HEK293 (cell line): ENCODE data around the gene OR8B8.
"Not testable (repeated sequence)": the region's sequence is repeated elsewhere in the genome, so short reads cannot be mapped to it uniquely, and the experiment has no call there.

ENCODE experiments used
- CTCF ChIA-PET: fragments of 350-600 bp; formaldehyde crosslinking; extraction: SDS; loops from one replicate; lab custom pipeline; 2021; ENCODE audit warnings: antibody characterized with exemption; lab: Yijun Ruan, JAX
- POLR2A ChIA-PET: fragments of 300-600 bp; formaldehyde crosslinking; extraction: SDS; loops from one replicate; lab custom pipeline; 2020; ENCODE audit warnings: antibody characterized with exemption, inconsistent platforms; lab: Yijun Ruan, JAX
- H3K27ac ChIP-seq: fragments of 200-500 bp; sonication (Bioruptor generic); 2 replicates; pipeline ENCODE4 v1.5.1; 2014; ENCODE audit warnings: low read depth, low read length, control low read depth, inconsistent platforms; ENCODE audit errors: extremely low read depth
- H3K36me3 ChIP-seq, 2 experiments: fragments of 200-500 bp in 1 of 2; sonication (Bioruptor generic) in 1 of 2; 1 replicate in 1 of 2; 2 replicates in 1 of 2; pipeline ENCODE4 v1.5.1; 2014 to 2017; ENCODE audit warnings: inconsistent platforms in 2 of 2, low read length in 2 of 2; ENCODE audit not compliant: control insufficient read depth in 2 of 2, insufficient read depth in 1 of 2
- H3K4me1 ChIP-seq: fragments of 200-500 bp; sonication (Bioruptor generic); 2 replicates; pipeline ENCODE4 v1.5.1; 2014; ENCODE audit warnings: mild to moderate bottlenecking, low read length, inconsistent platforms; ENCODE audit not compliant: control insufficient read depth, insufficient read depth
- H3K4me3 ChIP-seq: 2 replicates; pipeline ENCODE4 v1.5.1; 2011; ENCODE audit warnings: low read depth, mild to moderate bottlenecking, control low read depth, low read length, moderate library complexity
- H3K9me3 ChIP-seq: fragments of 200-500 bp; sonication (Bioruptor generic); 2 replicates; pipeline ENCODE4 v1.5.1; 2014; ENCODE audit warnings: low read depth, low read length, inconsistent platforms; ENCODE audit not compliant: control insufficient read depth, insufficient read depth
- ATF2 ChIP-seq: fragments of 450-650 bp; formaldehyde crosslinking; IDR thresholded peaks from 2 replicates; pipeline ENCODE4 v1.5.1; 2016; ENCODE audit warnings: missing biosample characterization, missing genetic modification characterization, low read depth
- EGR2 ChIP-seq: fragments of 450-650 bp; formaldehyde crosslinking; IDR thresholded peaks from 2 replicates; pipeline ENCODE4 v1.5.1; 2016; ENCODE audit warnings: low read depth, missing biosample characterization, missing genetic modification characterization
- FEZF1 ChIP-seq: fragments of 450-650 bp; formaldehyde crosslinking; IDR thresholded peaks from 2 replicates; pipeline ENCODE4 v1.5.1; 2016; ENCODE audit warnings: missing biosample characterization, missing genetic modification characterization
- KLF8 ChIP-seq: fragments of 450-650 bp; formaldehyde crosslinking; IDR thresholded peaks from 2 replicates; pipeline ENCODE4 v1.5.1; 2016; ENCODE audit warnings: missing biosample characterization, missing genetic modification characterization
- ZNF16 ChIP-seq: fragments of 450-650 bp; formaldehyde crosslinking; IDR thresholded peaks from 2 replicates; pipeline ENCODE4 v1.5.1; 2016; ENCODE audit warnings: low read depth, missing biosample characterization, missing genetic modification characterization
- ZNF19 ChIP-seq: fragments of 450-650 bp; formaldehyde crosslinking; IDR thresholded peaks from 2 replicates; pipeline ENCODE4; 2016; ENCODE audit warnings: missing biosample characterization, missing genetic modification characterization, low read depth
- ZNF202 ChIP-seq: fragments of 450-650 bp; formaldehyde crosslinking; IDR thresholded peaks from 2 replicates; pipeline ENCODE4 v1.5.1; 2016; ENCODE audit warnings: missing biosample characterization, missing genetic modification characterization, borderline replicate concordance
- ZNF292 ChIP-seq: fragments of 450-650 bp; formaldehyde crosslinking; IDR thresholded peaks from 2 replicates; pipeline ENCODE4 v1.5.1; 2016; ENCODE audit warnings: low read depth, missing biosample characterization, missing genetic modification characterization, borderline replicate concordance
- ZNF529 ChIP-seq: fragments of 450-650 bp; formaldehyde crosslinking; IDR thresholded peaks from 2 replicates; pipeline ENCODE4 v1.5.1; 2017; ENCODE audit warnings: missing genetic modification characterization, missing biosample characterization; ENCODE audit not compliant: insufficient replicate concordance
- ZNF596 ChIP-seq: fragments of 450-650 bp; IDR thresholded peaks from 2 replicates; pipeline ENCODE4 v1.5.0; 2018; ENCODE audit warnings: missing biosample characterization, mild to moderate bottlenecking, missing genetic modification characterization, moderate library complexity
- ZNF658 ChIP-seq: fragments of 450-650 bp; formaldehyde crosslinking; IDR thresholded peaks from 2 replicates; pipeline ENCODE4; 2016; ENCODE audit warnings: missing biosample characterization, missing genetic modification characterization
- TF ChIP-seq, protein P1 (sequence below): fragments of 450-650 bp; formaldehyde crosslinking; conservative IDR thresholded peaks from 2 replicates; pipeline ENCODE4 v1.5.1; 2016; ENCODE audit warnings: low read depth, missing biosample characterization, missing genetic modification characterization
- TF ChIP-seq, protein P2 (sequence below): fragments of 450-650 bp; formaldehyde crosslinking; IDR thresholded peaks from 2 replicates; pipeline ENCODE4 v1.5.1; 2017; ENCODE audit warnings: missing biosample characterization, missing genetic modification characterization
- TF ChIP-seq, protein P3 (sequence below): fragments of 450-650 bp; formaldehyde crosslinking; optimal IDR thresholded peaks from 2 replicates; pipeline ENCODE3; 2016; ENCODE audit warnings: missing biosample characterization, mild to moderate bottlenecking, missing genetic modification characterization

Gene OR8B8

DNA sequence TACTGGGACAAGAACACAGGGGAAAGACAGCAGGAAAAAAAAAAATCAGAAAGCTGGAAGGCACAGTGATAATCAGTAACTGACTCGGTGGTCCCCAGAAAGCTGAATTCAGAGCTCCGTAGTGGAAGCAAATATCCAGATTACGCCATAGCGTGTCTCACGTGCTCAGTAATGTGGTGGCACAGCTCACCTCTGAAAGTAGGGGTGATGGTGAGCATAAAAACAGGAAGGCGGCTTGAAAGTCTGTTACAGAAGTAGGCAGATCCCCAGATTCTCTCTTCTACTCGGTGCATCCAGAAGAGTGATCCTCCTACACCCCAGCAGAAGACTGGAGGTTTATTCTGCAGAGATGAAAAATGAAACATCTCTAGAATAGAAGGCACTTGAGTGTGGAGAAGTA, 35.6 kb downstream of the OR8B8 start:
- H3K4me1 ChIP-seq = no peaks in the 10 kb centered on the region
- CTCF ChIA-PET = interaction anchor here (0.6 kb wide), 1 partner anchor 555 kb away, joined by 7 read pairs; no protein-coding TSS in a partner anchor
- POLR2A ChIA-PET = no interaction called here
- TF ChIP-seq ZNF292 (tag by site-specific recombination) = no peak
- TF ChIP-seq EGR2 = no peak
- TF ChIP-seq, all 188 proteins: peak for 0
- Histone ChIP-seq H3K9me3 (no peaks in the 10 kb centered on the region), H3K36me3 (no peaks in the 10 kb centered on the region), H3K27ac (no peak overlapping the region), H3K4me3 (no peak overlapping the region)

DNA sequence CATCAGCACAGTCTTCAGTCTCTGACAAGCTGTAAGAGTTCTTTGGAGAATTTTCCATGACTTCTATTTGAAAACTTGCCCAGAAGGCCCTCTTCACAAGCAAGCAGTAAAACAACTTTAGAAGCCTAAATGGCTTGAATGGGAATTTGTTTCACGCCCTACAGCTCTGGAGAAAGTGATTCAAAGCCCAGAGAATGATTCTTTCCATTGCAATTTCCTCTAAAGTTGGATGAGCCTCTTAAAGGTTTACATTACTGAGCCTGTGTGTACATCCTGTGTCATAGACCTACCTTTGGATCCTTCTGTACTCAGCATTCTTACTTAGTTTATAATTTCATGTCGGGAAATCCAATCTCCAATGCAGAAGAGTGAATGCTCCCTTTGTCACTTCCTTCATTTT, 39.9 kb downstream of the OR8B8 start:
- POLR2A ChIA-PET = no interaction called here
- CTCF ChIA-PET = interaction anchor here (0.7 to 2.4 kb wide), 2 partner anchors 178 to 180 kb away, joined by 3 to 5 read pairs; no protein-coding TSS in a partner anchor
- TF ChIP-seq, protein P1, sequence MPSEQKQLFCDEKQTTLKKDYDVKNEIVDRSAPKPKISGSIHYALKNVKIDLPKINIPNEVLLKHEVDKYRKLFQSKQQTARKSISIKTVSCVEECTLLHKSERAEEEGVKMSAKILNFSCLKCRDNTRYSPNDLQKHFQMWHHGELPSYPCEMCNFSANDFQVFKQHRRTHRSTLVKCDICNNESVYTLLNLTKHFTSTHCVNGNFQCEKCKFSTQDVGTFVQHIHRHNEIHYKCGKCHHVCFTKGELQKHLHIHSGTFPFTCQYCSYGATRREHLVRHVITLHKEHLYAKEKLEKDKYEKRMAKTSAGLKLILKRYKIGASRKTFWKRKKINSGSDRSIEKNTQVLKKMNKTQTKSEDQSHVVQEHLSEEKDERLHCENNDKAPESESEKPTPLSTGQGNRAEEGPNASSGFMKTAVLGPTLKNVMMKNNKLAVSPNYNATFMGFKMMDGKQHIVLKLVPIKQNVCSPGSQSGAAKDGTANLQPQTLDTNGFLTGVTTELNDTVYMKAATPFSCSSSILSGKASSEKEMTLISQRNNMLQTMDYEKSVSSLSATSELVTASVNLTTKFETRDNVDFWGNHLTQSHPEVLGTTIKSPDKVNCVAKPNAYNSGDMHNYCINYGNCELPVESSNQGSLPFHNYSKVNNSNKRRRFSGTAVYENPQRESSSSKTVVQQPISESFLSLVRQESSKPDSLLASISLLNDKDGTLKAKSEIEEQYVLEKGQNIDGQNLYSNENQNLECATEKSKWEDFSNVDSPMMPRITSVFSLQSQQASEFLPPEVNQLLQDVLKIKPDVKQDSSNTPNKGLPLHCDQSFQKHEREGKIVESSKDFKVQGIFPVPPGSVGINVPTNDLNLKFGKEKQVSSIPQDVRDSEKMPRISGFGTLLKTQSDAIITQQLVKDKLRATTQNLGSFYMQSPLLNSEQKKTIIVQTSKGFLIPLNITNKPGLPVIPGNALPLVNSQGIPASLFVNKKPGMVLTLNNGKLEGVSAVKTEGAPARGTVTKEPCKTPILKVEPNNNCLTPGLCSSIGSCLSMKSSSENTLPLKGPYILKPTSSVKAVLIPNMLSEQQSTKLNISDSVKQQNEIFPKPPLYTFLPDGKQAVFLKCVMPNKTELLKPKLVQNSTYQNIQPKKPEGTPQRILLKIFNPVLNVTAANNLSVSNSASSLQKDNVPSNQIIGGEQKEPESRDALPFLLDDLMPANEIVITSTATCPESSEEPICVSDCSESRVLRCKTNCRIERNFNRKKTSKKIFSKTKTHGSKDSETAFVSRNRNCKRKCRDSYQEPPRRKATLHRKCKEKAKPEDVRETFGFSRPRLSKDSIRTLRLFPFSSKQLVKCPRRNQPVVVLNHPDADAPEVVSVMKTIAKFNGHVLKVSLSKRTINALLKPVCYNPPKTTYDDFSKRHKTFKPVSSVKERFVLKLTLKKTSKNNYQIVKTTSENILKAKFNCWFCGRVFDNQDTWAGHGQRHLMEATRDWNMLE (tag by site-specific recombination) = no peak
- TF ChIP-seq, protein P2, sequence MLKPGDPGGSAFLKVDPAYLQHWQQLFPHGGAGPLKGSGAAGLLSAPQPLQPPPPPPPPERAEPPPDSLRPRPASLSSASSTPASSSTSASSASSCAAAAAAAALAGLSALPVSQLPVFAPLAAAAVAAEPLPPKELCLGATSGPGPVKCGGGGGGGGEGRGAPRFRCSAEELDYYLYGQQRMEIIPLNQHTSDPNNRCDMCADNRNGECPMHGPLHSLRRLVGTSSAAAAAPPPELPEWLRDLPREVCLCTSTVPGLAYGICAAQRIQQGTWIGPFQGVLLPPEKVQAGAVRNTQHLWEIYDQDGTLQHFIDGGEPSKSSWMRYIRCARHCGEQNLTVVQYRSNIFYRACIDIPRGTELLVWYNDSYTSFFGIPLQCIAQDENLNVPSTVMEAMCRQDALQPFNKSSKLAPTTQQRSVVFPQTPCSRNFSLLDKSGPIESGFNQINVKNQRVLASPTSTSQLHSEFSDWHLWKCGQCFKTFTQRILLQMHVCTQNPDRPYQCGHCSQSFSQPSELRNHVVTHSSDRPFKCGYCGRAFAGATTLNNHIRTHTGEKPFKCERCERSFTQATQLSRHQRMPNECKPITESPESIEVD (tag by site-specific recombination) = no peak
- TF ChIP-seq ZNF658 = no peak
- TF ChIP-seq KLF8 = no peak
- TF ChIP-seq ZNF596 (tag by site-specific recombination) = no peak
- no peak for TF ChIP-seq ZNF16
- no peak for TF ChIP-seq FEZF1
- no peak for TF ChIP-seq ZNF529 (tag by site-specific recombination)
- TF ChIP-seq ZNF19 (tag by site-specific recombination) = no peak
- no peak for TF ChIP-seq ATF2 (tag by site-specific recombination)
- TF ChIP-seq ZNF202 = no peak
- TF ChIP-seq, protein P3, sequence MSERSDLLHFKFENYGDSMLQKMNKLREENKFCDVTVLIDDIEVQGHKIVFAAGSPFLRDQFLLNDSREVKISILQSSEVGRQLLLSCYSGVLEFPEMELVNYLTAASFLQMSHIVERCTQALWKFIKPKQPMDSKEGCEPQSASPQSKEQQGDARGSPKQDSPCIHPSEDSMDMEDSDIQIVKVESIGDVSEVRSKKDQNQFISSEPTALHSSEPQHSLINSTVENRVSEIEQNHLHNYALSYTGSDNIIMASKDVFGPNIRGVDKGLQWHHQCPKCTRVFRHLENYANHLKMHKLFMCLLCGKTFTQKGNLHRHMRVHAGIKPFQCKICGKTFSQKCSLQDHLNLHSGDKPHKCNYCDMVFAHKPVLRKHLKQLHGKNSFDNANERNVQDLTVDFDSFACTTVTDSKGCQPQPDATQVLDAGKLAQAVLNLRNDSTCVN = no peak

DNA sequence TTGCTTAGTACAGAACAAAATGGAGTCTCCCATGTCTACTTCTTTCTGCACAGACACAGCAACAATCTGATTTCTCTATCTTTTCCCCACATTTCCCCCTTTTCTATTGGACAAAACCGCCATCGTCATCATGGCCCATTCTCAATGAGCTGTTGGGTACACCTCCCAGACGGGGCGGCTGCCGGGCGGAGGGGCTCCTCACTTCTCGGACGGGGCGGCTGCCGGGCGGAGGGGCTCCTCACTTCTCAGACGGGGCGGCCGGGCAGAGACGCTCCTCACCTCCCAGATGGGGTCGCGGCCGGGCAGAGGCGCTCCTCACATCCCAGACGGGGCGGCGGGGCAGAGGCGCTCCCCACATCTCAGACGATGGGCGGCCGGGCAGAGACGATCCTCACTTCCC, 42.3 kb downstream of the OR8B8 start:
- H3K36me3 ChIP-seq, H3K4me3 ChIP-seq, POLR2A ChIA-PET, H3K4me1 ChIP-seq, H3K9me3 ChIP-seq, H3K27ac ChIP-seq: not testable (repeated sequence)
- CTCF ChIA-PET = interaction anchor here (0.6 to 4.6 kb wide), 6 partner anchors 12 to 332 kb away, joined by 3 to 33 read pairs (median 8); no protein-coding TSS in a partner anchor

More for the DNA sequence above, 39.9 kb downstream of the OR8B8 start:
- Histone ChIP-seq H3K9me3 (no peaks in the 10 kb centered on the region), H3K27ac (no peak overlapping the region), H3K4me1 (no peaks in the 10 kb centered on the region), H3K36me3 (no peaks in the 10 kb centered on the region), H3K4me3 (no peak overlapping the region)
